ENCODE measurements around the gene SF3B6. TPM values are rescaled to one million over a fixed set of nuclear protein-coding genes. Genes with fewer than 3 reads are reported as not detected.

SF3B6 gene
- 145 and 183 TPM in 2 replicates for total RNA-seq

GRCh38 chr2:24075915-24076848 is at the start of gene SF3B6:
SF3B6 (minus strand) TSS chr2:24076326; CDS start chr2:24076229, 97 bp downstream.

GRCh38 chr2:24123195-24123921 is 47.2 kb upstream of the SF3B6 start, which contains the start of the genes FAM228B and PFN4:
FAM228B (plus strand) TSS chr2:24123469; CDS start chr2:24124362, 893 bp downstream.
PFN4 (minus strand) TSS chr2:24123334; CDS start chr2:24122535, 799 bp downstream.

GRCh38 chr2:24084386-24085199 is 8.5 kb upstream of the SF3B6 start, which contains the start of gene TP53I3:
TP53I3 (minus strand) TSS chr2:24084834; CDS start chr2:24084326, 508 bp downstream.

GRCh38 chr2:24049485-24050021 is 26.6 kb downstream of the SF3B6 start, which contains the start of gene FKBP1B:
FKBP1B (plus strand) TSS chr2:24049741; CDS start chr2:24049850, 109 bp downstream.

GRCh38 chr2:24046930-24047702 is 29.0 kb downstream of the SF3B6 start, which contains the start of gene WDCP:
WDCP (minus strand) TSS chr2:24047391; CDS start chr2:24039494, 7,897 bp downstream.

Other genes starting within 250 kb of the SF3B6 start
- 7.9 and 9.3 TPM in 2 replicates for gene ATAD2B, start 149.2 kb downstream of the SF3B6 start, total RNA-seq
- gene UBXN2A, start 135.9 kb downstream of the SF3B6 start, total RNA-seq = 12.5 and 15.2 TPM in 2 replicates
- gene MFSD2B, start 66.2 kb downstream of the SF3B6 start, total RNA-seq = under 0.01 and 0.56 TPM in 2 replicates
- 11.6 and 18.8 TPM in 2 replicates for gene WDCP, start 28.9 kb downstream of the SF3B6 start, total RNA-seq
- 8.2 and 11.8 TPM in 2 replicates for gene FKBP1B, start 26.6 kb downstream of the SF3B6 start, total RNA-seq
- 22.3 and 34.5 TPM in 2 replicates for gene TP53I3, start 8.5 kb upstream of the SF3B6 start, total RNA-seq
- gene PFN4, start 47.0 kb upstream of the SF3B6 start, total RNA-seq = 0.28 and 0.38 TPM in 2 replicates
- gene FAM228B, start 47.1 kb upstream of the SF3B6 start, total RNA-seq = 6.7 and 14.7 TPM in 2 replicates
- gene FAM228A, start 98.7 kb upstream of the SF3B6 start, total RNA-seq = 0.38 and 0.85 TPM in 2 replicates

All from regular cardiac myocyte (primary cell).